H9 (cell line): Measurements from ENCODE around the gene CCL13. TPM values are rescaled to one million over a fixed set of nuclear protein-coding genes. Genes with fewer than 3 reads are reported as not detected.
A peak's percentile ranks its signal among the peaks of the same experiment; 100 is the strongest.

Source experiments
- DNase-seq: peaks from one replicate; pipeline ENCODE4 v3.0.0-alpha.2; 2017
- H2AFZ ChIP-seq: one replicate; pipeline ENCODE4 v1.6.1; 2013; ENCODE audit warnings: mild to moderate bottlenecking, low read length, control low read depth, moderate library complexity
- H2AK5ac ChIP-seq: 2 replicates; pipeline ENCODE4 v1.6.1; 2013; ENCODE audit warnings: low read length, control low read depth, mixed read lengths; ENCODE audit not compliant: insufficient read length
- H2BK120ac ChIP-seq: one replicate; pipeline ENCODE4 v1.6.1; 2013; ENCODE audit warnings: low read depth, mild to moderate bottlenecking, low read length, control low read depth, inconsistent platforms; ENCODE audit not compliant: poor library complexity, severe bottlenecking
- H2BK12ac ChIP-seq: 2 replicates; pipeline ENCODE4 v1.6.1; 2013; ENCODE audit warnings: low read length, control low read depth, mixed read lengths, low read depth; ENCODE audit not compliant: insufficient read length
- H2BK15ac ChIP-seq: 2 replicates; pipeline ENCODE4 v1.6.1; 2013; ENCODE audit warnings: low read depth, low read length, control low read depth
- H2BK20ac ChIP-seq: one replicate; pipeline ENCODE4 v1.6.1; 2013; ENCODE audit warnings: low read depth, mild to moderate bottlenecking, low read length, control low read depth, inconsistent platforms; ENCODE audit not compliant: poor library complexity, severe bottlenecking
- H2BK5ac ChIP-seq: 2 replicates; pipeline ENCODE4 v1.6.1; 2013; ENCODE audit warnings: low read length, control low read depth, mixed read lengths; ENCODE audit not compliant: insufficient read length
- H3K14ac ChIP-seq: 2 replicates; pipeline ENCODE4 v1.6.1; 2013; ENCODE audit warnings: low read length, control low read depth; ENCODE audit not compliant: insufficient read depth
- H3K18ac ChIP-seq: 2 replicates; pipeline ENCODE4 v1.6.1; 2013; ENCODE audit warnings: low read depth, mild to moderate bottlenecking, mixed read lengths, low read length, control low read depth; ENCODE audit not compliant: insufficient read length
- H3K23ac ChIP-seq: 2 replicates; pipeline ENCODE4 v1.6.1; 2013; ENCODE audit warnings: low read length, control low read depth, mixed read lengths, low read depth; ENCODE audit not compliant: insufficient read length
- H3K23me2 ChIP-seq: 2 replicates; pipeline ENCODE4 v1.6.1; 2013; ENCODE audit warnings: low read depth, mild to moderate bottlenecking, mixed read lengths, low read length, control low read depth; ENCODE audit not compliant: insufficient read length, poor library complexity, severe bottlenecking
- H3K27ac ChIP-seq: 2 replicates; pipeline ENCODE4 v1.5.1; 2013; ENCODE audit warnings: low read length, control low read depth, mixed read lengths, low read depth; ENCODE audit not compliant: insufficient read length
- H3K27me3 ChIP-seq: 2 replicates; pipeline ENCODE4 v1.6.1; 2013; ENCODE audit warnings: low read length, control low read depth, inconsistent platforms; ENCODE audit not compliant: insufficient read depth
- H3K4ac ChIP-seq: 2 replicates; pipeline ENCODE4 v1.6.1; 2013; ENCODE audit warnings: low read depth, mild to moderate bottlenecking, control low read depth, inconsistent platforms, low read length, moderate library complexity
- H3K4me1 ChIP-seq: 2 replicates; pipeline ENCODE4 v1.6.1; 2013; ENCODE audit warnings: low read length, control low read depth, inconsistent platforms; ENCODE audit not compliant: insufficient read depth
- H3K4me2 ChIP-seq: 2 replicates; pipeline ENCODE4 v1.6.1; 2013; ENCODE audit warnings: low read length, control low read depth, mixed read lengths; ENCODE audit not compliant: insufficient read length, insufficient read depth
- H3K56ac ChIP-seq: 2 replicates; pipeline ENCODE4 v1.6.1; 2013; ENCODE audit warnings: low read depth, mild to moderate bottlenecking, mixed read lengths, low read length, control low read depth; ENCODE audit not compliant: insufficient read length
- H3K79me1 ChIP-seq: 2 replicates; pipeline ENCODE4 v1.6.1; 2013; ENCODE audit warnings: low read depth, mild to moderate bottlenecking, moderate library complexity, low read length, control low read depth, inconsistent platforms; ENCODE audit not compliant: insufficient read depth, poor library complexity, severe bottlenecking
- H3K79me2 ChIP-seq: 2 replicates; pipeline ENCODE4 v1.6.1; 2013; ENCODE audit warnings: low read length, control low read depth, inconsistent platforms; ENCODE audit not compliant: insufficient read depth
- H3K9ac ChIP-seq: 2 replicates; pipeline ENCODE4 v1.6.1; 2013; ENCODE audit warnings: low read length, control low read depth, mixed read lengths; ENCODE audit not compliant: insufficient read length; ENCODE audit errors: extremely low read depth
- H3K9me3 ChIP-seq: one replicate; pipeline ENCODE4 v1.6.1; 2013; ENCODE audit warnings: low read depth, low read length, inconsistent platforms; ENCODE audit not compliant: control insufficient read depth
- H3T11ph ChIP-seq: one replicate; pipeline ENCODE4 v1.6.1; 2013; ENCODE audit warnings: mild to moderate bottlenecking, low read length, control low read depth, inconsistent platforms
- H4K20me1 ChIP-seq: one replicate; pipeline ENCODE4 v1.6.1; 2013; ENCODE audit not compliant: control insufficient read depth, insufficient read length, insufficient read depth
- H4K5ac ChIP-seq: 2 replicates; pipeline ENCODE4 v1.6.1; 2013; ENCODE audit warnings: low read depth, mild to moderate bottlenecking, mixed read lengths, low read length, control low read depth; ENCODE audit not compliant: insufficient read length
- H4K8ac ChIP-seq: replicated peaks from 2 replicates; pipeline ENCODE4 v1.6.1; 2013; ENCODE audit warnings: low read length, control low read depth, mixed read lengths, low read depth; ENCODE audit not compliant: insufficient read length
- H4K91ac ChIP-seq: 2 replicates; pipeline ENCODE4 v1.6.1; 2013; ENCODE audit warnings: low read depth, mild to moderate bottlenecking, moderate library complexity, mixed read lengths, low read length, control low read depth; ENCODE audit not compliant: insufficient read length
- H3K27ac Mint-ChIP-seq, 3 experiments: 2 replicates in 2 of 3; 3 replicates in 1 of 3; pipeline ENCODE4 v1.8.0; 2020 to 2021; ENCODE audit warnings: mixed read lengths in 3 of 3, mild to moderate bottlenecking in 1 of 3, moderate library complexity in 1 of 3
- H3K27me3 Mint-ChIP-seq: 2 replicates; pipeline ENCODE4 v1.8.0; 2021; ENCODE audit warnings: low read depth, mild to moderate bottlenecking, moderate library complexity, mixed read lengths
- H3K36me3 Mint-ChIP-seq, 3 experiments: 2 replicates in 2 of 3; 3 replicates in 1 of 3; pipeline ENCODE4 v1.8.0; 2020 to 2021; ENCODE audit warnings: low read depth in 3 of 3, mixed read lengths in 3 of 3; ENCODE audit not compliant: insufficient read depth in 1 of 3
- H3K4me1 Mint-ChIP-seq, 2 experiments: 2 replicates each; pipeline ENCODE4 v1.8.0; 2020; ENCODE audit warnings: mixed read lengths in 2 of 2
- H3K4me3 Mint-ChIP-seq, 2 experiments: 2 replicates in 1 of 2; 3 replicates in 1 of 2; pipeline ENCODE4 v1.8.0; 2020 to 2021; ENCODE audit warnings: mild to moderate bottlenecking in 2 of 2, mixed read lengths in 2 of 2, moderate library complexity in 1 of 2
- H3K9me3 Mint-ChIP-seq, 2 experiments: 2 replicates in 1 of 2; 3 replicates in 1 of 2; pipeline ENCODE4 v1.8.0; 2020; ENCODE audit warnings: mild to moderate bottlenecking in 2 of 2, mixed read lengths in 2 of 2, moderate library complexity in 1 of 2
- CTCF ChIP-seq: fragments of 200-600 bp; sonication (generic); conservative IDR thresholded peaks from 3 replicates; pipeline ENCODE4 v1.8.0; 2021; ENCODE audit warnings: antibody characterized with exemption, mild to moderate bottlenecking
- WGBS: extraction: QIAGEN DNeasy Blood & Tissue Kit; methylation state at CpG from one replicate; pipeline ENCODE4 v1.1.7; 2013; ENCODE audit warnings: missing lambda C conversion rate, low lambda C conversion rate, mixed read lengths; ENCODE audit not compliant: insufficient read length; ENCODE audit errors: extremely low coverage; 5-methylcytosine and 5-hydroxymethylcytosine counted together
- total RNA-seq: library from RNA; stranded (reverse); gene quantifications from 2 replicates; pipeline ENCODE4 v1.2.1, GENCODE V29; 2021

The CCL13 gene
- total RNA-seq, 1 experiment from 2014 or later: not detected

- no peaks in the 10 kb centered on the region for H4K20me1 ChIP-seq
- H2BK20ac ChIP-seq: no peak overlapping the region
- H3K9me3 Mint-ChIP-seq: no peaks in the 10 kb centered on the region
- H4K5ac ChIP-seq: no peak overlapping the region
- no peak overlapping the region for H2BK15ac ChIP-seq
- peaks cover 11 to 22% of the 10 kb centered on the region in 2 experiments; a peak in 3 of 4 replicates for H3K4me1 Mint-ChIP-seq
- no peak overlapping the region for H3K4me2 ChIP-seq
- H3K56ac ChIP-seq: no peak overlapping the region
- H2AK5ac ChIP-seq: no peak overlapping the region
- peak; percentile 8 for DNase-seq
- no peak overlapping the region for H3K23ac ChIP-seq
- no peak overlapping the region for H2BK12ac ChIP-seq
- TF ChIP-seq CTCF: no peak
- H3K27ac ChIP-seq: no peak overlapping the region
- H3K23me2 ChIP-seq: no peaks in the 10 kb centered on the region
- H3K9me3 ChIP-seq: no peaks in the 10 kb centered on the region
- no peak overlapping the region for H3K14ac ChIP-seq
- no peak overlapping the region for H4K91ac ChIP-seq
- H3K36me3 Mint-ChIP-seq: no peaks in the 10 kb centered on the region
- H3K27me3 ChIP-seq: no peaks in the 10 kb centered on the region
- no peak overlapping the region for H2AFZ ChIP-seq
- no peaks in the 10 kb centered on the region for H3K4me1 ChIP-seq
- no peak overlapping the region for H3T11ph ChIP-seq
- no peak overlapping the region for H3K18ac ChIP-seq
- H2BK5ac ChIP-seq: no peak overlapping the region
- no peaks in the 10 kb centered on the region for H3K79me2 ChIP-seq
- H3K79me1 ChIP-seq: no peaks in the 10 kb centered on the region
- H3K27ac Mint-ChIP-seq: no peak overlapping the region
- H3K27me3 Mint-ChIP-seq: no peaks in the 10 kb centered on the region; the same call in 1 of the 2 replicates
- no peak overlapping the region for H4K8ac ChIP-seq
- WGBS: no CpG with 5 or more reads among the region's 3 CpGs
- H3K4me3 Mint-ChIP-seq: no peak overlapping the region
- no peak overlapping the region for H3K4ac ChIP-seq
- no peak overlapping the region for H3K9ac ChIP-seq
- H2BK120ac ChIP-seq: no peak overlapping the region
Observed at GRCh38 chr17:34370997-34371395, 14.7 kb downstream of the CCL13 start.
